ENCODE results near the gene GSK3A. TPM values are rescaled to one million over a fixed set of nuclear protein-coding genes. Genes with fewer than 3 reads are reported as not detected.
A peak's percentile ranks its signal among the peaks of the same experiment; 100 is the strongest.

The GSK3A gene
- total and polyA plus RNA-seq, 9 of the 15 experiments (the other 6 are each of a cell fraction or from before 2014, with no cell fraction given): 0.62 to 90.7 (median 33.3) TPM

GRCh38 chr19:42212886-42213285 is 29.5 kb downstream of the GSK3A start (continued):
- TF ChIP-seq FOXM1 (IDR thresholded peaks at IDR 0.05; ENCODE audit: low read depth) (no peak), FOXM1 (CRISPR knock-in tag; IDR thresholded peaks at IDR 0.05; ENCODE audit: low read depth) (no peak), CAMTA2 (CRISPR knock-in tag; conservative IDR thresholded peaks at IDR 0.05) (no peak), TAL1 (IDR thresholded peaks at IDR 0.05) (no peak), KLF6 (CRISPR knock-in tag; IDR thresholded peaks at IDR 0.05; ENCODE audit: borderline replicate concordance) (no peak)

DNA sequence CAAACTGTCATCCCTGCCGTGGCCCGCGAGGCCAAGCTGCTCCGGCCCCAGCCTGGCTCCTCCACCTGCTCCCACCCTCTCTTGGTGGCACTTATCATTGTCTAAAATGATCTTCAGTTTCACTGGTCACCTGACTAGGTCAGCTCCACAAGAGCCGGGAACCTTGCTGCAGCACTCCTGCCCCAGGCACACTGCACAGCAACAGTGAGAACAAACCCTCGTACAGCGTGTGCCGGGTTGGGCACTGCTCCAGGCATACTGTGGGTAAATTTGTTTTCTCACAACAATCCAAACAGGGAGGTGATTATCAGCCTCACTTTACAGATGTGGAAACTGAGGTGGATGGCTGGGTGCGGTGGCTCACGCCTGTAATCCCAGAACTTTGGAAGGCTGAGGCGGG is 33.8 kb downstream of the GSK3A start:
- peaks cover 80% of the 10 kb centered on the region for H3K79me2 ChIP-seq (ENCODE audit: control insufficient read depth, insufficient read depth, low read length)
- 91% methylated on average over 11 of the region's 11 CpGs for WGBS (ENCODE audit: insufficient coverage, low coverage, missing lambda C conversion rate)
- H3K9me3 ChIP-seq (replicated peaks; ENCODE audit: control insufficient read depth, insufficient read depth, low read depth, low read length): no peaks in the 10 kb centered on the region
- H3K27ac ChIP-seq (ENCODE audit: extremely low read depth, low read depth, low read length): peak overlapping the region; percentile 80
- ChIA-PET POLR2A (interaction anchor here (0.9 kb wide), 1 partner anchor 10 kb away, joined by 3 read pairs; no protein-coding TSS in a partner anchor), CTCF (ENCODE audit: low intra/inter-chr PET ratio) (no interaction called here)
- ATAC-seq (no peak), FAIRE-seq (no peak), DNase-seq (ENCODE audit: extremely low read depth in 1 of 4, low spot score in 3 of 4) (no peak)
- H3K36me3 ChIP-seq (ENCODE audit: control insufficient read depth, insufficient read depth, low read length): peaks cover 94% of the 10 kb centered on the region
- peaks cover 24 to 29% of the 10 kb centered on the region in 2 experiments for H3K4me1 ChIP-seq (replicated peaks in 1 of 2; ENCODE audit: control insufficient read depth in 2 of 2, insufficient read depth in 2 of 2, low read length in 2 of 2)
- H2AFZ ChIP-seq (ENCODE audit: low read depth, low read length): no peak overlapping the region
- peak overlapping the region; percentile 60; the same call in 1 of the 2 replicates for H3K4me2 ChIP-seq (ENCODE audit: insufficient read depth, low read length)
- in situ Hi-C loops (cut with MboI): no loop called here
- H3K27me3 ChIP-seq (ENCODE audit: control insufficient read depth in 2 of 2, insufficient read depth in 2 of 2, low read length in 2 of 2): no peaks in the 10 kb centered on the region
- TF ChIP-seq HEY1 (CRISPR knock-in tag; IDR thresholded peaks at IDR 0.05; ENCODE audit: borderline replicate concordance) (no peak), RB1 (IDR thresholded peaks at IDR 0.05; ENCODE audit: low read depth) (no peak), HMGN3 (IDR thresholded peaks at IDR 0.05; ENCODE audit: borderline replicate concordance, extremely low read depth, insufficient read length, low read depth, low read length) (no peak), HCFC1 (IDR thresholded peaks at IDR 0.05; ENCODE audit: low read depth, low read length) (no peak), ETV1 (tag; conservative IDR thresholded peaks at IDR 0.05; ENCODE audit: low read depth) (no peak), ARNT (IDR thresholded peaks at IDR 0.05) (no peak), MXI1 (IDR thresholded peaks at IDR 0.05; ENCODE audit: low read depth, low read length) (no peak), TCF3 (CRISPR knock-in tag; IDR thresholded peaks at IDR 0.05) (no peak), E2F3 (CRISPR knock-in tag; IDR thresholded peaks at IDR 0.05) (no peak), ZNF24 (IDR thresholded peaks at IDR 0.05) (no peak), ZNF280A (IDR thresholded peaks at IDR 0.05; ENCODE audit: low read depth, partially characterized antibody) (no peak), ZNF232 (CRISPR knock-in tag; IDR thresholded peaks at IDR 0.05) (no peak), ETV6 (IDR thresholded peaks at IDR 0.05; ENCODE audit: borderline replicate concordance in 1 of 2, low read depth in 2 of 2, low read length in 1 of 2) (no peak), ETV6 (CRISPR knock-in tag; IDR thresholded peaks at IDR 0.05; ENCODE audit: borderline replicate concordance) (no peak), NUFIP1 (IDR thresholded peaks at IDR 0.05; ENCODE audit: partially characterized antibody) (no peak)
- TF ChIP-seq, protein P1, sequence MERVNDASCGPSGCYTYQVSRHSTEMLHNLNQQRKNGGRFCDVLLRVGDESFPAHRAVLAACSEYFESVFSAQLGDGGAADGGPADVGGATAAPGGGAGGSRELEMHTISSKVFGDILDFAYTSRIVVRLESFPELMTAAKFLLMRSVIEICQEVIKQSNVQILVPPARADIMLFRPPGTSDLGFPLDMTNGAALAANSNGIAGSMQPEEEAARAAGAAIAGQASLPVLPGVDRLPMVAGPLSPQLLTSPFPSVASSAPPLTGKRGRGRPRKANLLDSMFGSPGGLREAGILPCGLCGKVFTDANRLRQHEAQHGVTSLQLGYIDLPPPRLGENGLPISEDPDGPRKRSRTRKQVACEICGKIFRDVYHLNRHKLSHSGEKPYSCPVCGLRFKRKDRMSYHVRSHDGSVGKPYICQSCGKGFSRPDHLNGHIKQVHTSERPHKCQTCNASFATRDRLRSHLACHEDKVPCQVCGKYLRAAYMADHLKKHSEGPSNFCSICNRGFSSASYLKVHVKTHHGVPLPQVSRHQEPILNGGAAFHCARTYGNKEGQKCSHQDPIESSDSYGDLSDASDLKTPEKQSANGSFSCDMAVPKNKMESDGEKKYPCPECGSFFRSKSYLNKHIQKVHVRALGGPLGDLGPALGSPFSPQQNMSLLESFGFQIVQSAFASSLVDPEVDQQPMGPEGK (CRISPR knock-in tag; IDR thresholded peaks at IDR 0.05; ENCODE audit: borderline replicate concordance): no peak
- H3K9ac ChIP-seq (ENCODE audit: insufficient read depth in 1 of 2, low read depth in 2 of 2, low read length in 2 of 2): peak overlapping the region; percentile 30 to 34; a peak in 3 of 4 replicates
- no peaks in the 10 kb centered on the region for H3K9me1 ChIP-seq (ENCODE audit: control insufficient read depth, insufficient read depth, low read length)
- no peaks in the 10 kb centered on the region; the same call in 1 of the 2 replicates for H4K20me1 ChIP-seq (replicated peaks; ENCODE audit: control insufficient read depth, insufficient read depth, low read length)
- no TSS peak for BruUV-seq (replicated peaks)
- no peak overlapping the region for H3K4me3 ChIP-seq
- intact Hi-C loops (cut with micrococcal nuclease): no loop called here
